Stimulated activated CD4-positive, alpha-beta T cell treated with anti-CD3 and anti-CD28 coated beads, Interleukin-2, amount 100 ng/mL, for 24 hours (primary cell): ENCODE measurements around the gene TM4SF20.

Experiments
- DNase-seq, 2 donors: peaks; one replicate each; pipeline ENCODE4 v3.0.0-alpha.2; 2020

TM4SF20 gene

GRCh38 chr2:227379095-227379494 lies at the start of gene TM4SF20:
TM4SF20 (minus strand) TSS chr2:227379306; CDS start chr2:227379268, 38 bp downstream.
- no peak for DNase-seq

GRCh38 chr2:227428731-227429285 lies 49.7 kb upstream of the TM4SF20 start:
- no peak for DNase-seq

GRCh38 chr2:227423656-227424499 lies 44.8 kb upstream of the TM4SF20 start:
- no peak for DNase-seq

GRCh38 chr2:227420087-227421052 lies 41.3 kb upstream of the TM4SF20 start:
- DNase-seq: no peak

GRCh38 chr2:227416701-227417100 lies 37.6 kb upstream of the TM4SF20 start:
- DNase-seq: no peak

- DNase-seq: no peak
Observed at GRCh38 chr2:227415538-227416424, 36.7 kb upstream of the TM4SF20 start.

- DNase-seq: no peak
Observed at GRCh38 chr2:227414846-227415245, 35.7 kb upstream of the TM4SF20 start.

- no peak for DNase-seq
Observed at GRCh38 chr2:227413371-227413770, 34.3 kb upstream of the TM4SF20 start.

GRCh38 chr2:227412877-227413276 lies 33.8 kb upstream of the TM4SF20 start:
- DNase-seq: no peak

- DNase-seq: no peak
Observed at GRCh38 chr2:227411990-227412350, 32.9 kb upstream of the TM4SF20 start.

- DNase-seq: peak; percentile 62 to 70
Observed at GRCh38 chr2:227411320-227411989, 32.3 kb upstream of the TM4SF20 start.

- DNase-seq: no peak
Observed at GRCh38 chr2:227410191-227410590, 31.1 kb upstream of the TM4SF20 start.

- DNase-seq: no peak
Observed at GRCh38 chr2:227407591-227408151, 28.6 kb upstream of the TM4SF20 start.

- peak in 1 of 2 donors; percentile 17 for DNase-seq
Observed at GRCh38 chr2:227406177-227407031, 27.3 kb upstream of the TM4SF20 start.

- DNase-seq: no peak
Observed at GRCh38 chr2:227404585-227405271, 25.6 kb upstream of the TM4SF20 start.

GRCh38 chr2:227402959-227403358 lies 23.9 kb upstream of the TM4SF20 start:
- DNase-seq: peak in 1 of 2 donors; percentile 11

GRCh38 chr2:227402321-227402720 lies 23.2 kb upstream of the TM4SF20 start:
- no peak for DNase-seq

- DNase-seq: no peak
Observed at GRCh38 chr2:227401550-227401949, 22.4 kb upstream of the TM4SF20 start.
